MV-4-11 (cell line): ENCODE data around the gene CHD2.

Experiments used
- DNase-seq: peaks from one replicate; lab custom pipeline; 2025; lab: John Stamatoyannopoulos, UW

CHD2 gene

GRCh38 chr15:92960996-92961681 is 61.0 kb downstream of the CHD2 start:
- DNase-seq: no peak

GRCh38 chr15:92962914-92963313 is 62.8 kb downstream of the CHD2 start:
- DNase-seq: no peak

GRCh38 chr15:92963794-92964193 is 63.7 kb downstream of the CHD2 start:
- no peak for DNase-seq

- DNase-seq: peak; percentile 44
Measured at GRCh38 chr15:92968926-92969651, 69.0 kb downstream of the CHD2 start.

GRCh38 chr15:92970656-92971055 is 70.5 kb downstream of the CHD2 start:
- DNase-seq: no peak

GRCh38 chr15:92971081-92971480 is 71.0 kb downstream of the CHD2 start:
- DNase-seq: no peak

GRCh38 chr15:92971713-92972112 is 71.6 kb downstream of the CHD2 start:
- peak; percentile 40 for DNase-seq

- no peak for DNase-seq
Measured at GRCh38 chr15:92974183-92974915, 74.2 kb downstream of the CHD2 start.

- DNase-seq: peak; percentile 16
Measured at GRCh38 chr15:92979011-92979701, 79.0 kb downstream of the CHD2 start.

GRCh38 chr15:92981333-92981732 is 81.2 kb downstream of the CHD2 start:
- DNase-seq: no peak

GRCh38 chr15:92984161-92984560 is 84.0 kb downstream of the CHD2 start:
- no peak for DNase-seq

- DNase-seq: peak; percentile 87
Measured at GRCh38 chr15:92989470-92989869, 89.3 kb downstream of the CHD2 start.

GRCh38 chr15:92990031-92990430 is 89.9 kb downstream of the CHD2 start:
- no peak for DNase-seq

- no peak for DNase-seq
Measured at GRCh38 chr15:92992720-92993119, 92.6 kb downstream of the CHD2 start.

GRCh38 chr15:92997821-92998220 is 97.7 kb downstream of the CHD2 start:
- DNase-seq: no peak

- no peak for DNase-seq
Measured at GRCh38 chr15:93001156-93001555, 101.0 kb downstream of the CHD2 start.

GRCh38 chr15:93001881-93002280 is 101.8 kb downstream of the CHD2 start:
- DNase-seq: no peak

- no peak for DNase-seq
Measured at GRCh38 chr15:93005133-93005532, 105.0 kb downstream of the CHD2 start.

- no peak for DNase-seq
Measured at GRCh38 chr15:93007994-93008393, 107.9 kb downstream of the CHD2 start.

GRCh38 chr15:93012786-93013185 is 112.7 kb downstream of the CHD2 start:
- DNase-seq: no peak

- no peak for DNase-seq
Measured at GRCh38 chr15:93017526-93017925, 117.4 kb downstream of the CHD2 start.

- DNase-seq: no peak
Measured at GRCh38 chr15:93018574-93018973, 118.5 kb downstream of the CHD2 start.
